ENCODE measurements around the gene IFITM1. TPM values are rescaled to one million over a fixed set of nuclear protein-coding genes. Genes with fewer than 3 reads are reported as not detected.

IFITM1 gene
- total and polyA plus RNA-seq, 9 of the 15 experiments (the other 6 are each of a cell fraction or from before 2014, with no cell fraction given): 691 to 5,579 (median 974) TPM

DNA sequence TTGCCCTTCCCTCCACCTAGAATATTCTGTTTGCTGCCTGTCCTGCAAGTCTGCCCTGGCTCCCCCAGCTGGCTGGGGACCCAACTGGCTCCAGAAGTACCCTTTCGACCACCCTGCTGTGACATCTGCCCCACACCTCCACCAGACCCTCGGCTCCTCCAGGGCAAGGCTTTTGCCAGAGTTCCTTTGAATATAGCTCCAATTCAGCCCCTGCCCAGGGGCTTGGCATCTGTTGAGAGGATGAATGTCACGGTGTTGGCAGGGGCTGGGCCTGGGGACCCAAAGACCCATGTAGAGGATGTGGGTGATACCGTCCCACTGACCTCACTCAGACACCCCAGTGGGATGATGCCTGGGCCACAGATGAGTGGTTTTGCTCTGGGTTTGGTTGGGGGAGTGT is 31.7 kb upstream of the IFITM1 start:
- Histone ChIP-seq H3K4me3 (no peak overlapping the region), H3K9me1 (ENCODE audit: control insufficient read depth, insufficient read depth, low read length) (no peaks in the 10 kb centered on the region), H3K9me3 (replicated peaks; ENCODE audit: control insufficient read depth, insufficient read depth, low read depth, low read length) (no peaks in the 10 kb centered on the region; the same call in 1 of the 2 replicates), H3K4me2 (ENCODE audit: insufficient read depth, low read length) (no peak overlapping the region), H3K27ac (ENCODE audit: extremely low read depth, low read depth, low read length) (no peak overlapping the region), H3K9ac (ENCODE audit: insufficient read depth in 1 of 2, low read depth in 2 of 2, low read length in 2 of 2) (peak overlapping the region in 1 of 2 experiments; percentile 75; a peak in 1 of 4 replicates), H3K36me3 (ENCODE audit: control insufficient read depth, insufficient read depth, low read length) (peaks cover 3% of the 10 kb centered on the region; the same call in 1 of the 3 replicates), H3K79me2 (ENCODE audit: control insufficient read depth, insufficient read depth, low read length) (peaks cover 3% of the 10 kb centered on the region; the same call in 2 of the 3 replicates), H3K27me3 (ENCODE audit: control insufficient read depth in 2 of 2, insufficient read depth in 2 of 2, low read length in 2 of 2) (no peaks in the 10 kb centered on the region), H2AFZ (ENCODE audit: low read depth, low read length) (no peak overlapping the region), H4K20me1 (replicated peaks; ENCODE audit: control insufficient read depth, insufficient read depth, low read length) (no peaks in the 10 kb centered on the region), H3K4me1 (replicated peaks in 1 of 2; ENCODE audit: control insufficient read depth in 2 of 2, insufficient read depth in 2 of 2, low read length in 2 of 2) (peaks cover 20 to 66% of the 10 kb centered on the region in 2 experiments)
- intact Hi-C loops (cut with micrococcal nuclease): no loop called here
- no TSS peak for BruUV-seq (replicated peaks)
- DNase-seq (ENCODE audit: extremely low read depth in 1 of 4, low spot score in 3 of 4) (no peak), ATAC-seq (no peak), FAIRE-seq (no peak)
- in situ Hi-C loops (cut with MboI): no loop called here
- no peak for TF ChIP-seq KLF16 (IDR thresholded peaks at IDR 0.05)
- TF ChIP-seq, protein P1, sequence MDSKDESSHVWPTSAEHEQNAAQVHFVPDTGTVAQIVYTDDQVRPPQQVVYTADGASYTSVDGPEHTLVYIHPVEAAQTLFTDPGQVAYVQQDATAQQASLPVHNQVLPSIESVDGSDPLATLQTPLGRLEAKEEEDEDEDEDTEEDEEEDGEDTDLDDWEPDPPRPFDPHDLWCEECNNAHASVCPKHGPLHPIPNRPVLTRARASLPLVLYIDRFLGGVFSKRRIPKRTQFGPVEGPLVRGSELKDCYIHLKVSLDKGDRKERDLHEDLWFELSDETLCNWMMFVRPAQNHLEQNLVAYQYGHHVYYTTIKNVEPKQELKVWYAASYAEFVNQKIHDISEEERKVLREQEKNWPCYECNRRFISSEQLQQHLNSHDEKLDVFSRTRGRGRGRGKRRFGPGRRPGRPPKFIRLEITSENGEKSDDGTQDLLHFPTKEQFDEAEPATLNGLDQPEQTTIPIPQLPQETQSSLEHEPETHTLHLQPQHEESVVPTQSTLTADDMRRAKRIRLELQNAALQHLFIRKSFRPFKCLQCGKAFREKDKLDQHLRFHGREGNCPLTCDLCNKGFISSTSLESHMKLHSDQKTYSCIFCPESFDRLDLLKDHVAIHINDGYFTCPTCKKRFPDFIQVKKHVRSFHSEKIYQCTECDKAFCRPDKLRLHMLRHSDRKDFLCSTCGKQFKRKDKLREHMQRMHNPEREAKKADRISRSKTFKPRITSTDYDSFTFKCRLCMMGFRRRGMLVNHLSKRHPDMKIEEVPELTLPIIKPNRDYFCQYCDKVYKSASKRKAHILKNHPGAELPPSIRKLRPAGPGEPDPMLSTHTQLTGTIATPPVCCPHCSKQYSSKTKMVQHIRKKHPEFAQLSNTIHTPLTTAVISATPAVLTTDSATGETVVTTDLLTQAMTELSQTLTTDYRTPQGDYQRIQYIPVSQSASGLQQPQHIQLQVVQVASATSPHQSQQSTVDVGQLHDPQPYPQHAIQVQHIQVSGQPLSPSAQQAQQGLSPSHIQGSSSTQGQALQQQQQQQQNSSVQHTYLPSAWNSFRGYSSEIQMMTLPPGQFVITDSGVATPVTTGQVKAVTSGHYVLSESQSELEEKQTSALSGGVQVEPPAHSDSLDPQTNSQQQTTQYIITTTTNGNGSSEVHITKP (IDR thresholded peaks at IDR 0.05; ENCODE audit: partially characterized antibody): no peak
- no peak for TF ChIP-seq NEUROD1 (IDR thresholded peaks at IDR 0.05; ENCODE audit: borderline replicate concordance, low read depth, low read length, partially characterized antibody)
- TF ChIP-seq NFATC3 (IDR thresholded peaks at IDR 0.05): no peak
- TF ChIP-seq, protein P2, sequence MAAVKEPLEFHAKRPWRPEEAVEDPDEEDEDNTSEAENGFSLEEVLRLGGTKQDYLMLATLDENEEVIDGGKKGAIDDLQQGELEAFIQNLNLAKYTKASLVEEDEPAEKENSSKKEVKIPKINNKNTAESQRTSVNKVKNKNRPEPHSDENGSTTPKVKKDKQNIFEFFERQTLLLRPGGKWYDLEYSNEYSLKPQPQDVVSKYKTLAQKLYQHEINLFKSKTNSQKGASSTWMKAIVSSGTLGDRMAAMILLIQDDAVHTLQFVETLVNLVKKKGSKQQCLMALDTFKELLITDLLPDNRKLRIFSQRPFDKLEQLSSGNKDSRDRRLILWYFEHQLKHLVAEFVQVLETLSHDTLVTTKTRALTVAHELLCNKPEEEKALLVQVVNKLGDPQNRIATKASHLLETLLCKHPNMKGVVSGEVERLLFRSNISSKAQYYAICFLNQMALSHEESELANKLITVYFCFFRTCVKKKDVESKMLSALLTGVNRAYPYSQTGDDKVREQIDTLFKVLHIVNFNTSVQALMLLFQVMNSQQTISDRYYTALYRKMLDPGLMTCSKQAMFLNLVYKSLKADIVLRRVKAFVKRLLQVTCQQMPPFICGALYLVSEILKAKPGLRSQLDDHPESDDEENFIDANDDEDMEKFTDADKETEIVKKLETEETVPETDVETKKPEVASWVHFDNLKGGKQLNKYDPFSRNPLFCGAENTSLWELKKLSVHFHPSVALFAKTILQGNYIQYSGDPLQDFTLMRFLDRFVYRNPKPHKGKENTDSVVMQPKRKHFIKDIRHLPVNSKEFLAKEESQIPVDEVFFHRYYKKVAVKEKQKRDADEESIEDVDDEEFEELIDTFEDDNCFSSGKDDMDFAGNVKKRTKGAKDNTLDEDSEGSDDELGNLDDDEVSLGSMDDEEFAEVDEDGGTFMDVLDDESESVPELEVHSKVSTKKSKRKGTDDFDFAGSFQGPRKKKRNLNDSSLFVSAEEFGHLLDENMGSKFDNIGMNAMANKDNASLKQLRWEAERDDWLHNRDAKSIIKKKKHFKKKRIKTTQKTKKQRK (IDR thresholded peaks at IDR 0.05; ENCODE audit: borderline replicate concordance, low read depth, low read length): no peak
- TF ChIP-seq ZKSCAN3 (CRISPR knock-in tag; IDR thresholded peaks at IDR 0.05): no peak
- TF ChIP-seq FOXM1 (IDR thresholded peaks at IDR 0.05; ENCODE audit: low read depth): no peak
- TF ChIP-seq FOXM1 (CRISPR knock-in tag; IDR thresholded peaks at IDR 0.05; ENCODE audit: low read depth): no peak
- no peak for TF ChIP-seq USF1 (CRISPR knock-in tag; IDR thresholded peaks at IDR 0.05)
- TF ChIP-seq TCF7 (IDR thresholded peaks at IDR 0.05; ENCODE audit: borderline replicate concordance): no peak
- 61% methylated on average over 4 of the region's 4 CpGs for WGBS (ENCODE audit: insufficient coverage, low coverage, missing lambda C conversion rate)
- CTCF ChIA-PET (ENCODE audit: low intra/inter-chr PET ratio): no interaction called here
- POLR2A ChIA-PET: interaction anchor here (1.0 kb wide), 2 partner anchors 11 to 73 kb away, joined by 3 read pairs; no protein-coding TSS in a partner anchor

Data from K562 (cell line).